Fibroblast of skin of left quadriceps (primary cell): ENCODE results near the gene ZNF500.

Experiments
- DNase-seq, 2 experiments: peaks; one replicate each; pipeline ENCODE4 v3.0.0-alpha.2; 2013; ENCODE audit warnings: low read depth in 2 of 2

ZNF500 gene

GRCh38 chr16:4704913-4705312, 62.0 kb downstream of the ZNF500 start:
- no peak for DNase-seq

GRCh38 chr16:4704491-4704890, 62.5 kb downstream of the ZNF500 start:
- DNase-seq, result no peak

GRCh38 chr16:4703906-4704305, 63.1 kb downstream of the ZNF500 start:
- no peak for DNase-seq

GRCh38 chr16:4702466-4702808, 64.5 kb downstream of the ZNF500 start:
- no peak for DNase-seq

- no peak for DNase-seq
Measured at GRCh38 chr16:4701791-4702465, 65.0 kb downstream of the ZNF500 start.

GRCh38 chr16:4700997-4701743, 65.8 kb downstream of the ZNF500 start:
- no peak for DNase-seq

GRCh38 chr16:4700380-4700996, 66.5 kb downstream of the ZNF500 start:
- DNase-seq, result no peak

- no peak for DNase-seq
Measured at GRCh38 chr16:4699046-4699556, 67.9 kb downstream of the ZNF500 start.

GRCh38 chr16:4698321-4699045, 68.5 kb downstream of the ZNF500 start:
- DNase-seq, result no peak
